Coronary artery (tissue), 2 donors: ENCODE measurements around the gene NR0B2.
"Not testable (repeated sequence)": the region's sequence is repeated elsewhere in the genome, so short reads cannot be mapped to it uniquely, and the experiment has no call there.

Experiments used
- DNase-seq: peaks from one replicate; pipeline ENCODE4 v3.0.0-alpha.2; 2017; ENCODE audit warnings: low spot score
- H3K27ac ChIP-seq, 2 donors: fragments of 200-600 bp; sonication (generic); one replicate each; pipeline ENCODE4 v1.5.1; 2016 to 2019
- H3K4me3 ChIP-seq: fragments of 200-600 bp; sonication (generic); 2 replicates; pipeline ENCODE4 v1.5.1; 2016; ENCODE audit warnings: mild to moderate bottlenecking, moderate library complexity
- TF ChIP-seq, protein P1 (sequence below): fragments of 200-600 bp; sonication (generic); IDR thresholded peaks from one replicate; pipeline ENCODE4 v1.5.1; 2019; ENCODE audit warnings: antibody characterized with exemption

The NR0B2 gene

DNA sequence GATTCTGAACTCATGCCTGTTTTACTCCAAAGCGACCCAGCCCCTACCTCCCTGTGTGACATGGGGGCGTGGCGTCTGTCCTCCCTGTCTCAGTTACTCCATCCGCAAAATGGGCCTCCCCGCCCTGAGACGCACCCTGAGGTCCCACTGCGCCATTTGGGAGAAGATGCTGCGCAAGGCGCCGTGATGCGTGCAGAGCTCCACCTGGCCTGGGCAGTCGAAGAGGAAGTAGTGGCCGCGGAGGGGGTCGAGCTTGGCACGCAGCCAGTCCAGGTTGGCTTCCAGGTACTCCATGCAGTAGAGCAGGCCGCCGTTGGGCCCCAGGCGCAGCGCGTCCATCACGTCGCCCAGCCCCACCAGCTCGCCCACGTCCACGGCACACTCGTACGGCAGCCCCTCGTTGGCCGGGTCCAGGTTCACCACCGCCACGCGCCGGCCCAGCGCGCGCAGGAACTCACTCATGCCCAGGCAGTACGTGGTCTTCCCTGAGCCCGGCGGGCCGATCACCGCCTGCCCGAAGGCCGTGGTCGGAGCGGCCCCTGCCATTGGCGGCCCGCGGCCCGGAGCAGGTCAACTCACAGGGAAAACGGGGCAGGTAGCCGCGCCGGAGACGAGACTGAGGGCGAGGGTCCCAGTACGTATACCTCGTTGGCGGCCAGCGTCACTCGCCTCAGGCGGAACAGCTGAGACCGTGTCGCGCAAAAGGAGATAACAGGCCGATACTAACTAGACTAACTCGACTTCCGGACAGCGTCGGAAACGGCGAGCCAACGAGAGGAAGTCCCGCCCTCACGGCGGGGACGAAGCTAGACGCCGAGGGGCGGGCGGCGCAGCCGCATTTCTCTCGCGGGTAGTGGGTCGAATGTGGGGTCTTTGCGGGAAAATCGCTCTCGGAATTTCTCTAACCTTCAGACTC is 24.0 kb downstream of the NR0B2 start, which contains the start of gene GPN2:
TSS of gene GPN2 (minus strand) at position 733 of the 916 bp plus-strand sequence. CDS start at position 546, 187 bp downstream.
- Histone ChIP-seq H3K4me3 (peak within 1 kb of the TSS; percentile 86), H3K27ac (peak within 1 kb of the TSS; percentile 84 to 88)
- TF ChIP-seq, protein P1, sequence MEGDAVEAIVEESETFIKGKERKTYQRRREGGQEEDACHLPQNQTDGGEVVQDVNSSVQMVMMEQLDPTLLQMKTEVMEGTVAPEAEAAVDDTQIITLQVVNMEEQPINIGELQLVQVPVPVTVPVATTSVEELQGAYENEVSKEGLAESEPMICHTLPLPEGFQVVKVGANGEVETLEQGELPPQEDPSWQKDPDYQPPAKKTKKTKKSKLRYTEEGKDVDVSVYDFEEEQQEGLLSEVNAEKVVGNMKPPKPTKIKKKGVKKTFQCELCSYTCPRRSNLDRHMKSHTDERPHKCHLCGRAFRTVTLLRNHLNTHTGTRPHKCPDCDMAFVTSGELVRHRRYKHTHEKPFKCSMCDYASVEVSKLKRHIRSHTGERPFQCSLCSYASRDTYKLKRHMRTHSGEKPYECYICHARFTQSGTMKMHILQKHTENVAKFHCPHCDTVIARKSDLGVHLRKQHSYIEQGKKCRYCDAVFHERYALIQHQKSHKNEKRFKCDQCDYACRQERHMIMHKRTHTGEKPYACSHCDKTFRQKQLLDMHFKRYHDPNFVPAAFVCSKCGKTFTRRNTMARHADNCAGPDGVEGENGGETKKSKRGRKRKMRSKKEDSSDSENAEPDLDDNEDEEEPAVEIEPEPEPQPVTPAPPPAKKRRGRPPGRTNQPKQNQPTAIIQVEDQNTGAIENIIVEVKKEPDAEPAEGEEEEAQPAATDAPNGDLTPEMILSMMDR, result no peak
- peak; percentile 82 for DNase-seq

DNA sequence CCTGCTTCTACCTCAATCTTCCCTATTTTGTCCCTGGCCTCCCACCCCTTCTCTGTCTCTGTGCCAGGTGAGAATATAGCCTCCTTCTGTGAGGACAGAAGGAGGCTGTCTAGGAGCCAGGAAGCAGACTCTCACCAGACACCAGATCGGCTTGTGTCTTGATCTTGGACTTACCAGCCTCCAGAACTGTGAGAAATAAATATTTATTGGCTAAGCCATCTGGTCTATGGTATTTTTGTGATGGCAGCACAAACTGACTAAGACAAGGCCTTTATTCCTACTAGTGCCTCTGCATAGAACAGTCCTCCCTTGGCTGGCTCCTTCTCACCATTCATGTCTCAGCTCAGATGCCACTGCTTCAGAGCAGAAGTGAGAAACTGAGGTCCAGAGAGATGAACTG is 25.5 kb downstream of the NR0B2 start:
- no peak for DNase-seq
- TF ChIP-seq, protein P1, result no peak
- no peak overlapping the region for H3K4me3 ChIP-seq
- no peak overlapping the region for H3K27ac ChIP-seq

DNA sequence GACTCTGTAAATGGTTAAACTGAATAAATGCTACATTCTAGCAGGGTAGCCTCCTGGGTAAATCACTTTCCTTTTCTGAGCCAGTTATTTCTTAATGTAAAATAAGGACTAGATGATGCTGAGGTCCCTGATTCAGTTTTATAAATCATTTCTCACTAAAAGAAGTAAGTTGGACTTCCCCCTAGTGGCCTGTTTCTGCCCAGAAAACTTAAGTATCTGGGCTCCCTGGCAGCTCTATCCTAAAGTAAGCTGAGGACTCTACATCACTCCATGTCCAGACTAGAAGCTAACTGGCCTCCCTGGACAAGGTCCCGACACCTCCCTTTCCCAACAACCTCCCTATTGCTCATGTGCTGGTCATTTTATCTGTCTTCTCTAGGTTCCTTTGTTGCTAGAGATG is 26.6 kb downstream of the NR0B2 start:
- Histone ChIP-seq H3K27ac (no peak overlapping the region), H3K4me3 (no peak overlapping the region)
- DNase-seq, result no peak
- TF ChIP-seq, protein P1, result no peak

DNA sequence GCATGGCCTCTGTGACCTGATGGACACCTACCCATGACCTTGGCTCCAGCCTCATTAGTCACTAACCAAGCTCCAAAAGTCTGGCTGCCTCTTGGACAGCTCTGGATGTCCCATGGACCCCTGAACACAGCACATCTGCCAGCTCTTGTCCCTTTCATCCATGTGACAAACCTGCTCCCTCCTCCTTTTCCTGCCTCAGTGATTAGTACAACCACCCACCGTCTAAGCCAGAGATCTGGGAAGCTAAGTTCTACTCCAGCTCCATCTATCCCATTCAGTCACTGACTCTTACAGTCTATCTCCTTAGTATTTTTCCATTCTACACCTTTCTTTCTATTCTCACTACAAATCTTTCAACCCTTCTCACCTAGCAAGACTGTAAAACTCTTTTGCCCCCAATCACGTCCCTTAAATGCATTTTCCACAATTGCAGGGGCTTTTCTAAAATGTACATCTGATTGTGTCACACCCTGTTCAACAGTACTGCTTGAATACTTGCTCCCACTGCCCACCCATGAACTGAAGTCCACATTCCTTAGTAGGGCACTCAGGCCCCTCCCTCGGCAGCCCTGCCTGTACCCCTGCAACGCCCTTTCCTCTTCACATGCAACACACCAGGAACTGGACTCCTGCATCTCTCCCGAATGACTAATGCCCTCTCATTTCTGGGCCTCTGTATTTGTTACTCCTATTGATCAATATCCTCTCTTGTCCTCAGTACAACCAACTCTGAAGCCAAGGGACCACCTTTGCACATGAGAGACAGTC is 30.9 kb downstream of the NR0B2 start:
- Histone ChIP-seq H3K4me3 (no peak overlapping the region), H3K27ac (no peak overlapping the region)
- TF ChIP-seq, protein P1, result no peak
- no peak for DNase-seq

DNA sequence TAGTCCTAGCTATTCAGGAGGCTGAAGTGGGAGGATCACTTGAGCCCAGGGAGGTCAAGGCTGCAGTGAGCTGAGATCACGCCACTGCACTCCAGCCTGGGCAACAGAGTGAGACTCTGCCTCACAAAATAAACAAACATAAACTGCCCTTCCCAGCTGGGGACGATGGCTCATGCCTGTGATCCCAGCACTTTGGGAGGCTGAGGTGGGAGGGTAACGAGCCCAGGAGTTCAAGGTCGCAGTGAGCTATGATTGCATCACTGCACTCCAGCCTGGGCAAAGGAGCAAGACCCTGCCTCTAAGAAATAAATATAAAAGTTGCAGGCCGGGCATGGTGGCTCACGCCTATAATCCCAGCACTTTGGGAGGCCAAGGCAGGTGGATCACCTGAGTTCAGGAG is 32.2 kb downstream of the NR0B2 start:
- not testable (repeated sequence) for H3K4me3 ChIP-seq, H3K27ac ChIP-seq, DNase-seq

DNA sequence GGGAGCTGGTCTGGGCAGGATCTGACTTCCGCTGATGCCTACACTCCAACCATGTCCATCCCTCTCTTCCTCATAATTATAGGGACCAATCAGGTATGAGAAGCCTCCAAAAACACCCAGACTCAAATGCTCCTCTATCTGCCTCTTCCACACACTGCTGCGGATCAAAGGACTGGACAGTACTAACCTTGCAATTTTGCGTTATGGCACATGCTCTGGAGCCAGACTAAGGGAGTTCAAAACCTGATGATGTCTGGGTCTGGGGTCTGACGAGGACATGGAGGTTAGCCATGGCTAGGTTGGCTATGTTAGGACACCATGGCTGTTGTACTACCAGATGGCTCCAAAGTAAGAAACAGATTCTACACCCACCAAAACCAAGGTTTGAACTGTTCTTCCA is 34.0 kb downstream of the NR0B2 start:
- Histone ChIP-seq H3K27ac (no peak overlapping the region), H3K4me3 (no peak overlapping the region)
- TF ChIP-seq, protein P1, result no peak
- no peak for DNase-seq

DNA sequence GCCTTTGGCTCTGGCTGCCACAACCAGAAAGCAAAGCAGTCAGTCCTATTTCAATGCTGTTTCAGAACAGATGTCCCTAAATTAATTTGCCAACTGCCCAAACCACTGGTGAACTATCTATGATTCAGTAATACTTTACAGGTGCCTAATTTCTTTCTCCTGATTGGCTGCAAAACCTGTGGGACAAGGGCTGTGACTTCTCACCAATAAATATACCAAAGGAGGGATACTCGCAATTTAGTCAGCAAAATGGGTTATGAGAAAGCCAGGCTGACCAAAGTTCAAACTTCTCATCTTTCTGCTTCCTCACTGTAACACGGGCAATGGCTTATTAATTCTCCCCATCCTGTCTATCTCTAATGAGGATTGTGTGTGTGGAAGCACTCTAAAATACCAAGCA is 36.4 kb downstream of the NR0B2 start:
- peak overlapping the region; percentile 44 to 60 for H3K27ac ChIP-seq
- TF ChIP-seq, protein P1, result no peak
- H3K4me3 ChIP-seq, result no peak overlapping the region
- DNase-seq, result no peak
